ENCODE data around the gene PTX3.

- TF ChIP-seq POLR2A (IDR thresholded peaks at IDR 0.05; ENCODE audit: low read length), result no peak
- no peak for TF ChIP-seq GATA1 (IDR thresholded peaks at IDR 0.05; ENCODE audit: low read depth, low read length)
Observed at GRCh38 chr3:157453824-157454223, 17.2 kb downstream of the PTX3 start.
